Measurements from ENCODE around the gene MPL. TPM values are rescaled to one million over a fixed set of nuclear protein-coding genes. Genes with fewer than 3 reads are reported as not detected.

The MPL gene
- total RNA-seq, 1 donor from 2014 or later: not detected

DNA sequence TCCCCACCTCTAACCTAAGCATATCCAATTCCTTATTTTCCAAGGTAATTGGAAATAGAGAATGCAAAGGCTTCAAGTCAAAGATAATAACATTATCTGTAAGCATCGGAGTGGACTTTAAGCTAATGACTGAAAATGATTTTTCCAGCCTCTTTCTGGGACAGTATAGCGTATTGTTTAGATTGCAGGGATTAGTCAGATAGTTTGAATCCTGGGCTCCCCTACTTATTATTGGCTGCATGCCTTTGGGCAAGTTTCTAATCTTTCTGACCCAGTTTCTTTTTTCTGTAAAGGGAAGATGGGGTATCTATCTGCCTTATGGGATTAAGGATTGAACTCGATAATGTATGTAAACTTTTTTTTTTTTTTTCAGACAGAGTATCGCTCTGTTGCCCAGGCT lies 19.6 kb downstream of the MPL start:
- H3K4me3 Mint-ChIP-seq (ENCODE audit: unreplicated experiment): peak overlapping the region; percentile 92
- peaks cover 30% of the 10 kb centered on the region for H4K20me1 ChIP-seq (ENCODE audit: insufficient read depth, low read length)
- peaks cover 35% of the 10 kb centered on the region for H3K79me2 ChIP-seq (ENCODE audit: insufficient read depth, low read length)
- no peak overlapping the region for H3K27ac ChIP-seq (ENCODE audit: low read depth, low read length)
- H3K4me3 ChIP-seq (ENCODE audit: insufficient read depth, low read depth, low read length): no peak overlapping the region
- no peak for FAIRE-seq
- H3K4me1 Mint-ChIP-seq (ENCODE audit: low read depth, unreplicated experiment): peaks cover 2% of the 10 kb centered on the region
- peaks cover 13% of the 10 kb centered on the region for H3K36me3 Mint-ChIP-seq (ENCODE audit: low read depth, unreplicated experiment)
- H3K27ac Mint-ChIP-seq (ENCODE audit: unreplicated experiment): no peak overlapping the region
- TF ChIP-seq EZH2 (IDR thresholded peaks at IDR 0.05; ENCODE audit: insufficient read depth, low read length): no peak
- TF ChIP-seq, protein P1, sequence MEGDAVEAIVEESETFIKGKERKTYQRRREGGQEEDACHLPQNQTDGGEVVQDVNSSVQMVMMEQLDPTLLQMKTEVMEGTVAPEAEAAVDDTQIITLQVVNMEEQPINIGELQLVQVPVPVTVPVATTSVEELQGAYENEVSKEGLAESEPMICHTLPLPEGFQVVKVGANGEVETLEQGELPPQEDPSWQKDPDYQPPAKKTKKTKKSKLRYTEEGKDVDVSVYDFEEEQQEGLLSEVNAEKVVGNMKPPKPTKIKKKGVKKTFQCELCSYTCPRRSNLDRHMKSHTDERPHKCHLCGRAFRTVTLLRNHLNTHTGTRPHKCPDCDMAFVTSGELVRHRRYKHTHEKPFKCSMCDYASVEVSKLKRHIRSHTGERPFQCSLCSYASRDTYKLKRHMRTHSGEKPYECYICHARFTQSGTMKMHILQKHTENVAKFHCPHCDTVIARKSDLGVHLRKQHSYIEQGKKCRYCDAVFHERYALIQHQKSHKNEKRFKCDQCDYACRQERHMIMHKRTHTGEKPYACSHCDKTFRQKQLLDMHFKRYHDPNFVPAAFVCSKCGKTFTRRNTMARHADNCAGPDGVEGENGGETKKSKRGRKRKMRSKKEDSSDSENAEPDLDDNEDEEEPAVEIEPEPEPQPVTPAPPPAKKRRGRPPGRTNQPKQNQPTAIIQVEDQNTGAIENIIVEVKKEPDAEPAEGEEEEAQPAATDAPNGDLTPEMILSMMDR (IDR thresholded peaks at IDR 0.05; ENCODE audit: insufficient read depth, low read depth, low read length): no peak
- H3K9ac ChIP-seq (ENCODE audit: low read length): no peak overlapping the region
- H3K4me1 ChIP-seq (ENCODE audit: insufficient read depth, low read length): peaks cover 29% of the 10 kb centered on the region
- no peaks in the 10 kb centered on the region for H3K9me3 Mint-ChIP-seq (ENCODE audit: unreplicated experiment)
- no peak overlapping the region for H3K4me2 ChIP-seq (ENCODE audit: low read length)
- no peak overlapping the region for H2AFZ ChIP-seq (ENCODE audit: low read depth, low read length)
- no peaks in the 10 kb centered on the region for H3K9me3 ChIP-seq (ENCODE audit: insufficient read depth, low read depth, low read length)
- no peak for DNase-seq (ENCODE audit: low read depth)
- no peaks in the 10 kb centered on the region for H3K27me3 Mint-ChIP-seq (ENCODE audit: low read depth, unreplicated experiment)
- no peaks in the 10 kb centered on the region for H3K27me3 ChIP-seq (ENCODE audit: insufficient read depth, low read length)
- peaks cover 20% of the 10 kb centered on the region for H3K36me3 ChIP-seq (ENCODE audit: insufficient read depth, low read length)

DNA sequence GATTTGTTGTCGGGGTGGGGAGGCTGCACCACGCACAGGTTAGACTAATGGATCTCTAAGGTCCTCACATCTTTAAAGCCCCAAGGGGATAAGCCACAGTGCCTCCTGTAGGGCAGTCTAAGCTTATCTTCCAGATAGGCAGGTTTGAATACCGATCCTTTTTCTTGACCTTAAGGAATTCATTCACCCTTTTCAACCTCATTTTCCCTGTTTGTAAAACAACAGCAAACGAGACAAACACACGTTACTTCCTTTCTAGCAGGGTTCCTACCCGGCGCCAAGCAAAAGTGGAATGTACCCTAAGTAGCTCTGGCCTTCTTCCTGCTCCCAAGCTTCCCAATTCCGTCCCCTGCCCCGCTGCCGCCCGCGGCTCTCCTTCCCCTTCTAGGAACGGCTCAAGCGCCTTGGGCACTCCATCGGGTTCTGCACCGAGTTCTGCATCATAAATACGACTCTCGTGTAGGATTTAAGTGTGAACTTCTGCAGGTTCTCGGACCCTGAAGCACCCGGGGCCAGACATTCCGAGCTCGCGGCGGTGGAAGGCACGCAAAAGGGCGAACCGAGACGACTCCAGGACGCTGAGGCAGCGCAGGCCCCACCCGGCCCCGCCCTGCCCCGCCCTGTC lies 20.6 kb downstream of the MPL start:
- H3K27me3 ChIP-seq (ENCODE audit: insufficient read depth, low read length): no peaks in the 10 kb centered on the region
- Mint-ChIP-seq H3K4me3 (ENCODE audit: unreplicated experiment) (peak overlapping the region; percentile 92), H3K9me3 (ENCODE audit: unreplicated experiment) (no peaks in the 10 kb centered on the region), H3K4me1 (ENCODE audit: low read depth, unreplicated experiment) (peaks cover 2% of the 10 kb centered on the region), H3K27ac (ENCODE audit: unreplicated experiment) (peak overlapping the region; percentile 94), H3K27me3 (ENCODE audit: low read depth, unreplicated experiment) (no peaks in the 10 kb centered on the region), H3K36me3 (ENCODE audit: low read depth, unreplicated experiment) (peaks cover 13% of the 10 kb centered on the region)
- H3K9me3 ChIP-seq (ENCODE audit: insufficient read depth, low read depth, low read length): no peaks in the 10 kb centered on the region
- H2AFZ ChIP-seq (ENCODE audit: low read depth, low read length): peak overlapping the region; percentile 71
- H3K4me1 ChIP-seq (ENCODE audit: insufficient read depth, low read length): peaks cover 29% of the 10 kb centered on the region
- H3K79me2 ChIP-seq (ENCODE audit: insufficient read depth, low read length): peaks cover 42% of the 10 kb centered on the region
- H3K4me3 ChIP-seq (ENCODE audit: insufficient read depth, low read depth, low read length): peak overlapping the region; percentile 73
- DNase-seq (ENCODE audit: low read depth) (peak; percentile 41), FAIRE-seq (no peak)
- peaks cover 31% of the 10 kb centered on the region for H4K20me1 ChIP-seq (ENCODE audit: insufficient read depth, low read length)
- TF ChIP-seq, protein P1 (IDR thresholded peaks at IDR 0.05; ENCODE audit: insufficient read depth, low read depth, low read length): peak; percentile 24
- TF ChIP-seq EZH2 (IDR thresholded peaks at IDR 0.05; ENCODE audit: insufficient read depth, low read length): no peak
- peak overlapping the region; percentile 88 for H3K9ac ChIP-seq (ENCODE audit: low read length)
- peak overlapping the region; percentile 92 for H3K4me2 ChIP-seq (ENCODE audit: low read length)
- H3K36me3 ChIP-seq (ENCODE audit: insufficient read depth, low read length): peaks cover 26% of the 10 kb centered on the region
- peak overlapping the region; percentile 70 for H3K27ac ChIP-seq (ENCODE audit: low read depth, low read length)

Measured in astrocyte (in vitro differentiated cells and primary cell).